GM12875 (cell line): Measurements from ENCODE around the gene UGT1A3.

Source experiments
- H3K4me3 ChIP-seq: one replicate; pipeline ENCODE4 v1.5.1; 2011; ENCODE audit warnings: low read depth, low read length, control low read depth
- TF ChIP-seq, protein P1 (sequence below): IDR thresholded peaks from 2 replicates; pipeline ENCODE4 v1.5.1; 2011; ENCODE audit warnings: low read depth, mild to moderate bottlenecking, control low read depth, inconsistent platforms, low read length, moderate library complexity, borderline replicate concordance; ENCODE audit not compliant: insufficient read depth

Gene UGT1A3

DNA sequence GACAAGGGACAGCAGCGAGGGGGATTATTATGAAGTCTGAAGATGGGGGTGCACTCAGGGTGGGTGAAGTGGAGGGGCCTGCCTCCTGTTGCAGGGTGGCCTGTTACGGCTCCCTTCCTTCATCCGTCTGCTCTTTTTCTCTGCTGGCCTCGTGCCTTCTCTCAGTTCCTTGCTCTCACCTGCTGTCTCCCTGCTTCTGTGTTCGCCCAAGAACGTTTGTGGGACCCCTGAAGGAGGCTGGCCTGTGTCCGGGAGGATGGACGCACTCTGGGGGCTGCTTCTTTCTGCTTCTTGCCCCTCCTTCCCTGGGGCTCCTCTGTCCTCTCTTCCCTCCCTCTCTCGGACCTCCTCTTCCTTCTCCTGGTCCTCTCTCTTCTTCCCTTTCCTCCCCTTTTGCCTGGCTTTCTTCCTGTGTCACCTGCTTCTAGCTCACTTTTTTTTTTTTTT, 63.1 kb downstream of the UGT1A3 start:
- H3K4me3 ChIP-seq, result no peak overlapping the region
- TF ChIP-seq, protein P1, sequence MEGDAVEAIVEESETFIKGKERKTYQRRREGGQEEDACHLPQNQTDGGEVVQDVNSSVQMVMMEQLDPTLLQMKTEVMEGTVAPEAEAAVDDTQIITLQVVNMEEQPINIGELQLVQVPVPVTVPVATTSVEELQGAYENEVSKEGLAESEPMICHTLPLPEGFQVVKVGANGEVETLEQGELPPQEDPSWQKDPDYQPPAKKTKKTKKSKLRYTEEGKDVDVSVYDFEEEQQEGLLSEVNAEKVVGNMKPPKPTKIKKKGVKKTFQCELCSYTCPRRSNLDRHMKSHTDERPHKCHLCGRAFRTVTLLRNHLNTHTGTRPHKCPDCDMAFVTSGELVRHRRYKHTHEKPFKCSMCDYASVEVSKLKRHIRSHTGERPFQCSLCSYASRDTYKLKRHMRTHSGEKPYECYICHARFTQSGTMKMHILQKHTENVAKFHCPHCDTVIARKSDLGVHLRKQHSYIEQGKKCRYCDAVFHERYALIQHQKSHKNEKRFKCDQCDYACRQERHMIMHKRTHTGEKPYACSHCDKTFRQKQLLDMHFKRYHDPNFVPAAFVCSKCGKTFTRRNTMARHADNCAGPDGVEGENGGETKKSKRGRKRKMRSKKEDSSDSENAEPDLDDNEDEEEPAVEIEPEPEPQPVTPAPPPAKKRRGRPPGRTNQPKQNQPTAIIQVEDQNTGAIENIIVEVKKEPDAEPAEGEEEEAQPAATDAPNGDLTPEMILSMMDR, result no peak

DNA sequence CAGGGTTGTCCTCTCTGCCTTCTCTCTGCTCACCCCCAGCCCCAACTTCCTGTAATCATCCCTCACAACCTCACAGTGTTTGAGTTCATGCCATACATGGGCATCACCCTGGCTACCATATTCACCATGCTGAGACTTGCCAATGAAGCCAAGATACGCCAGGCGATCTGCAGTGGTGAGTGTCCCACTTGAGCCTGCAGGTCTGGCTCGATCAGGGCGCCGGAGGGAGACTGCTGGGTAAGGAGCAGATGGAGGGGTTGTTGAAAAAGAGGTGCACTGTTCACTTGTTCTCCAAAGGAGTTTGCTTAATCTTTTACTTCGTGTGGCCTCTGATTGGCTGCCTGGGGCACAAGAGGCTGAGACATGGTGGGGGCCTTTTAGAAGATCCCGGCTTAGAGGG, 63.9 kb downstream of the UGT1A3 start:
- H3K4me3 ChIP-seq, result no peak overlapping the region
- TF ChIP-seq, protein P1, result no peak

DNA sequence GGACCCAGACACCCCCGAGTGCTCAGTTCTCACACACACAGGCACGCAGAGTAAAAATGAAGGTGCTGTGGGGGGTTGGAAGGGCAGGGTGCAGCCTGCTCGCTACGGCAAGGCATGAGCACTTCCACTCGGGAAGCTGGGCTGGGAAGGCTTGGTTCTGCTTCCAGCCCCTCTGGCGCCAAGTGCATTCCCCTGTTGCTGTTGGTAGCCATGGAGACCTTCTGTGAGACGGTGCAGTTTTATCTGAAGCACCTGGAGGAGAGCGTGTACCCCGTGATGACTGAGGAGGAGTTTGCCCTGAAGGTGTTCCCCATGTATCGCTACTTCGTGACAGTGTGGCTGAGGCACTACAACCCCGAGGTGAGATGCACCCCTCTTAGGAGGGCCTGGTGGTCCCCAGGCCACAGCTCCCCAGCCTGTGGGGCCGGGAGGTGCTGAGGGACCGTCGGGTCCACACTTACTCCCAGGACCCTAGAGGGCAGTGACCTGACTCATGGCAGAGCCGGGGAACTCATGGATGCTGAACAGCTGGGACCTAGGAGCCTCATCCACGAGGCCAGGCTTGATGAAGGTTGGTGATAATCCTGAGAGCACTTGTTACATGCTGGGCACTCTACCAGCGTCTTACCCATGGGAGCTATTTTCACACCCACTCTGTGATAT, 64.8 kb downstream of the UGT1A3 start:
- TF ChIP-seq, protein P1, result no peak
- no peak overlapping the region for H3K4me3 ChIP-seq

DNA sequence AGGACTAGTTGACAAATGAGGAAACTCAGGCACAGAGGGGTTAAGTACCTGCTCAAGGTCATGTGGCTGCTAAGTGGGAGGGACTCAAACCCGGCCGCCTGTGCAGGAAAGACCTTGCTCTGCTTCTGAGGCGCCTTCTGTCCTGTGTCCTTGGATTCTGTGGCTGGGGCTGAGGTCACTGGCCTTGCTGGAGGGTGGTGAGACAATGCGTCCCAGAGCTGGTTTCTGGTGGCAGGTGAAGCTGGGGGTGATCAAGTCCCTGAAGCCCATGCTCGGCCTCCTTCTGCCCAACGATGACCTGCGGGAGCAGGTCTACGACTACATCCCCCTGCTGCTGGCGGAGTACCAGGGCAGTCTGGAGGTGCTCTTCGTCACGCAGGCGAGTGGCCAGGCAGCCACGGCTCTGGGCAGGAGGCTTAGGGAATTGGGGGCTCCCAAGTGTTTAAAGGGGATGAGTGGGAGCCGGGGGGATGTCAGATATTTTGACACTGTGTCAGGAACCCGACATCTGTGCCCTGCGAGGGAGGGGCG, 65.4 kb downstream of the UGT1A3 start:
- TF ChIP-seq, protein P1, result no peak

DNA sequence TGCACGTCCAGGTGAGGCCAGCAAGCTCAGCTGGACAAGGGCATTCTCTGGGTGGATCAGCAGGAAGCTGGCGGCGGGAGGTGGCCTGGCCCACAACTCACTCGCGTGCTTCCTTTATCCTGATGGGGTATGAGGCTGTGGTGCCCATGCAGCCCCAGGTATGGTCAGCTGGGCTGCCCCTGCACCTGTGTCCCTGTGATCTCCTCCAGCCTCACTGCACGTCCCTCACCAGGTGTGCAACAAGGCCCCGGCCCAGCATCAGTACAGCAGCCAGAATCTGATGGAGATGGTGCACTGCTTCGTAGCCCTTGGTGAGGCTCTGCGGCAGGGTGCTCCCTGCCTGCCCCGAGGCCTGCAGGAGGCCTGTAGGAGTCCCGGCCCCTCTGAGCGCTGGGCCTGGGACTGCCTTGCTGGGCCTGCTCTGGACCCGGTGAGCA, 66.9 kb downstream of the UGT1A3 start:
- TF ChIP-seq, protein P1, result no peak

More for the DNA sequence above, 65.4 kb downstream of the UGT1A3 start:
- no peak overlapping the region for H3K4me3 ChIP-seq

DNA sequence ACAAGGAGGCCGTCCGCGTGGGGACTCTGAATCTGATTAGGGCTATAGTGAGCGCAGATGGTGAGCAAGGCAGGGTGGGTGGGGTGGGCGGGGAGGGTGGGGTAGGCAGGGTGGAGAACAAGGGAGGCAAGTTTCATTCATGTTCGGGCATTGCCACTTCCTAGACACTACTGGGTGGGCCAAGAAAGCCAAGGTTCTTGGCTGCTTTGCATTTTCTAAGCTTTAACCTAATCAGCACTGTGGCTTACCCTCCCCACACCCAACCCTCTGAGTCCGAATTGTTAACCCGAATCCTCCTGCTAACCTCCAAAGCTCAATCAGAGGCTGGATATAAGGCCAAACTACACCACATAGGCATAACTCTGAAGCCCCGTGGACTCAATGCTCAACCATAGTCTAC, 67.4 kb downstream of the UGT1A3 start:
- no peak overlapping the region for H3K4me3 ChIP-seq
- TF ChIP-seq, protein P1, result no peak

More for the DNA sequence above, 66.9 kb downstream of the UGT1A3 start:
- H3K4me3 ChIP-seq, result no peak overlapping the region
